SK-N-MC (cell line): ENCODE results near the gene PYY.
"Not testable (repeated sequence)": the region's sequence is repeated elsewhere in the genome, so short reads cannot be mapped to it uniquely, and the experiment has no call there.

ENCODE experiments used
- DNase-seq: peaks from one replicate; pipeline ENCODE4 v3.0.0-alpha.2; 2011; ENCODE audit warnings: low read depth, low spot score
- H3K27ac ChIP-seq: fragments of 200-600 bp; sonication (generic); 2 replicates; pipeline ENCODE4 v1.5.1; 2016; ENCODE audit warnings: mixed run types
- H3K36me3 ChIP-seq: fragments of 200-600 bp; sonication (generic); 2 replicates; pipeline ENCODE4 v1.6.1; 2017; ENCODE audit warnings: antibody characterized with exemption, low read length, mixed read lengths; ENCODE audit not compliant: insufficient read depth
- H3K4me3 ChIP-seq: fragments of 200-600 bp; sonication (generic); 2 replicates; pipeline ENCODE4 v1.5.1; 2016
- H3K9ac ChIP-seq: fragments of 200-600 bp; sonication (generic); 2 replicates; pipeline ENCODE4 v1.8.0; 2017; ENCODE audit warnings: mixed run types, mixed read lengths; ENCODE audit not compliant: insufficient read length
- H3K9me3 ChIP-seq: fragments of 200-600 bp; sonication (generic); 2 replicates; pipeline ENCODE4 v1.6.1; 2017; ENCODE audit warnings: low read depth, mild to moderate bottlenecking, antibody characterized with exemption, low read length, moderate library complexity, mixed read lengths
- EZH2 ChIP-seq: fragments of 200-600 bp; sonication (generic); IDR thresholded peaks from one replicate; pipeline ENCODE4 v1.6.1; 2017; ENCODE audit warnings: antibody characterized with exemption
- FOXP2 ChIP-seq: optimal IDR thresholded peaks from 2 replicates; pipeline ENCODE3; 2011; ENCODE audit warnings: mild to moderate bottlenecking, moderate library complexity; ENCODE audit not compliant: insufficient read depth; ENCODE audit errors: extremely low read length, control extremely low read depth
- POLR2AphosphoS5 ChIP-seq: IDR thresholded peaks from 2 replicates; pipeline ENCODE4 v1.6.1; 2012; ENCODE audit warnings: mild to moderate bottlenecking, low read depth, low read length, borderline replicate concordance

The PYY gene

GRCh38 chr17:43953746-43954145, at the start of gene PYY:
PYY (minus strand) TSS chr17:43953940; CDS start chr17:43953483, 457 bp downstream.
- no peak within 1 kb of the TSS for H3K27ac ChIP-seq

GRCh38 chr17:44002141-44002848, 48.6 kb upstream of the PYY start:
- DNase-seq, result no peak
- no peak for TF ChIP-seq POLR2AphosphoS5
- TF ChIP-seq FOXP2, result no peak
- TF ChIP-seq EZH2, result no peak
- Histone ChIP-seq H3K9me3 (no peaks in the 10 kb centered on the region), H3K4me3 (no peak overlapping the region), H3K9ac (no peak overlapping the region), H3K27ac (no peak overlapping the region), H3K36me3 (no peaks in the 10 kb centered on the region)

More at GRCh38 chr17:43953746-43954145, at the start of gene PYY:
- no peak within 1 kb of the TSS for H3K4me3 ChIP-seq
- no peak within 1 kb of the TSS for H3K9ac ChIP-seq
- H3K9me3 ChIP-seq, result no peaks in the 10 kb centered on the region
- TF ChIP-seq FOXP2 (no peak), EZH2 (no peak)
- no peak for DNase-seq
- no peaks in the 10 kb centered on the region for H3K36me3 ChIP-seq

GRCh38 chr17:44001461-44001920, 47.8 kb upstream of the PYY start:
- TF ChIP-seq EZH2 (no peak), FOXP2 (no peak), POLR2AphosphoS5 (no peak)

GRCh38 chr17:44000871-44001460, 47.2 kb upstream of the PYY start:
- Histone ChIP-seq H3K36me3 (no peaks in the 10 kb centered on the region), H3K9ac (no peak overlapping the region), H3K9me3 (no peaks in the 10 kb centered on the region), H3K27ac (no peak overlapping the region), H3K4me3 (no peak overlapping the region)
- no peak for DNase-seq
- no peak for TF ChIP-seq POLR2AphosphoS5
- no peak for TF ChIP-seq EZH2
- no peak for TF ChIP-seq FOXP2

More at GRCh38 chr17:44001461-44001920, 47.8 kb upstream of the PYY start:
- Histone ChIP-seq H3K36me3 (no peaks in the 10 kb centered on the region), H3K9ac (no peak overlapping the region), H3K9me3 (no peaks in the 10 kb centered on the region), H3K27ac (no peak overlapping the region), H3K4me3 (no peak overlapping the region)
- no peak for DNase-seq

GRCh38 chr17:44000141-44000860, 46.6 kb upstream of the PYY start:
- no peaks in the 10 kb centered on the region for H3K9me3 ChIP-seq
- no peak for DNase-seq
- H3K4me3 ChIP-seq, result no peak overlapping the region
- TF ChIP-seq EZH2, result no peak
- TF ChIP-seq POLR2AphosphoS5, result no peak
- TF ChIP-seq FOXP2, result no peak
- H3K27ac ChIP-seq, result no peak overlapping the region
- H3K9ac ChIP-seq, result no peak overlapping the region
- H3K36me3 ChIP-seq, result no peaks in the 10 kb centered on the region

- no peak overlapping the region for H3K27ac ChIP-seq
- TF ChIP-seq POLR2AphosphoS5 (no peak), FOXP2 (no peak), EZH2 (no peak)
- no peaks in the 10 kb centered on the region for H3K36me3 ChIP-seq
- H3K9ac ChIP-seq, result no peak overlapping the region
- no peak overlapping the region for H3K4me3 ChIP-seq
- DNase-seq, result no peak
- H3K9me3 ChIP-seq, result no peaks in the 10 kb centered on the region
These were observed 45.3 kb upstream of the PYY start for GRCh38 chr17:43999024-43999423.

DNA sequence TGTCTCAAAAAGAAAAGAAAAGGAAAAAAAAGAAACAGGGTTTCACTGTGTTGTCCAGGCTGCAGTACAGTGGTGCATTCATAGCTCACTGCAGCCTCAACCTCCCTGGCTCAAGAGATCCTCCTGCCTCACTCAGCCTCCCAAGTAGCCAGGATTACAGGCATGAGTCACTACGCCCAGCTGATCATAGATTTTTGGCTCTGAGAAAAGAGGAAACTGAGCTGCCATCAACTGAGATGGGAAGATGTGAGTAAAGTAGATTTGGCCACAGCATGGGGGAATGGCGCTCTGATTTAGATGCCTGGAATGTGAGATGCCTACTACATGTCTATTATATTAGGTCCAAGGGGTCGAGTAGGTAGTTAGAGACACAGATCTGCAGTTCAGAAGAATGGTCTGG, 44.8 kb upstream of the PYY start:
- Histone ChIP-seq H3K9ac (no peak overlapping the region), H3K4me3 (no peak overlapping the region), H3K27ac (no peak overlapping the region), H3K9me3 (no peaks in the 10 kb centered on the region), H3K36me3 (no peaks in the 10 kb centered on the region)
- TF ChIP-seq EZH2 (no peak), POLR2AphosphoS5 (no peak), FOXP2 (no peak)
- no peak for DNase-seq

GRCh38 chr17:43997180-43997579, 43.4 kb upstream of the PYY start:
- not testable (repeated sequence) for H3K36me3 ChIP-seq, H3K4me3 ChIP-seq

DNA sequence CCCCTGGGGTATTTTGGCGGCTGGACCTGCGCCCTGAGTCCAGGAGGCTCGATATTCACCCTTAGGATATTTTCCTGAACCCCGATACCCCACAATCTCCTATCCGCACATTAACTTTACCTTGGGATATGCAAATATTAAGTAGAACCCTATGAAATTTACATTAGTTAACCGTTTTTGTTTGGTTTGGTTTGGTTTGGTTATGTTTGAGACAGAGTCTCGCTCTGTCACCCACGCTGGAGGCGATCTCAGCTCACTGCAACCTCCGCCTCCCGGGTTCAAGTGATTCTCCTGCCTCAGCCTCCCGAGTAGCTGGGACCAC, 41.4 kb upstream of the PYY start:
- Histone ChIP-seq H3K27ac (no peak overlapping the region), H3K36me3 (no peaks in the 10 kb centered on the region), H3K9ac (peak overlapping the region; percentile 63), H3K4me3 (peak overlapping the region; percentile 75), H3K9me3 (no peaks in the 10 kb centered on the region)
- DNase-seq, result no peak
- no peak for TF ChIP-seq POLR2AphosphoS5
- TF ChIP-seq EZH2, result no peak
- no peak for TF ChIP-seq FOXP2

More at GRCh38 chr17:43997180-43997579, 43.4 kb upstream of the PYY start:
- H3K9ac ChIP-seq, H3K9me3 ChIP-seq, H3K27ac ChIP-seq, DNase-seq: not testable (repeated sequence)
